GM19023 (cell line): ENCODE results near the gene SMAD9.

ENCODE experiments used
- ATAC-seq: cut with Tn5 transposase; IDR thresholded peaks from one replicate; pipeline ENCODE4 v1.9.1; 2021; ENCODE audit warnings: mild to moderate bottlenecking, moderate library complexity; ENCODE audit not compliant: unreplicated experiment

The SMAD9 gene

GRCh38 chr13:36866232-36866631 lies 53.8 kb downstream of the SMAD9 start:
- no peak for ATAC-seq

GRCh38 chr13:36865265-36865664 lies 54.8 kb downstream of the SMAD9 start:
- ATAC-seq: no peak

- ATAC-seq: no peak
Measured at GRCh38 chr13:36862722-36863121, 57.3 kb downstream of the SMAD9 start.

GRCh38 chr13:36862002-36862685 lies 57.9 kb downstream of the SMAD9 start:
- ATAC-seq: no peak

- no peak for ATAC-seq
Measured at GRCh38 chr13:36859259-36859658, 60.8 kb downstream of the SMAD9 start.

- ATAC-seq: peak; percentile 68
Measured at GRCh38 chr13:36858290-36858689, 61.7 kb downstream of the SMAD9 start.

GRCh38 chr13:36857253-36857652 lies 62.8 kb downstream of the SMAD9 start:
- no peak for ATAC-seq

- ATAC-seq: no peak
Measured at GRCh38 chr13:36850790-36851438, 69.1 kb downstream of the SMAD9 start.

GRCh38 chr13:36848199-36848982 lies 71.6 kb downstream of the SMAD9 start:
- ATAC-seq: peak; percentile 60

- no peak for ATAC-seq
Measured at GRCh38 chr13:36847606-36848005, 72.4 kb downstream of the SMAD9 start.

- ATAC-seq: no peak
Measured at GRCh38 chr13:36841391-36841790, 78.6 kb downstream of the SMAD9 start.

GRCh38 chr13:36840718-36841250 lies 79.3 kb downstream of the SMAD9 start:
- ATAC-seq: no peak

GRCh38 chr13:36839981-36840380 lies 80.1 kb downstream of the SMAD9 start:
- ATAC-seq: no peak

GRCh38 chr13:36839281-36839680 lies 80.8 kb downstream of the SMAD9 start:
- no peak for ATAC-seq

- no peak for ATAC-seq
Measured at GRCh38 chr13:36837354-36838092, 82.5 kb downstream of the SMAD9 start.

- ATAC-seq: no peak
Measured at GRCh38 chr13:36834299-36834698, 85.7 kb downstream of the SMAD9 start.

GRCh38 chr13:36831291-36831690 lies 88.7 kb downstream of the SMAD9 start:
- no peak for ATAC-seq

- ATAC-seq: no peak
Measured at GRCh38 chr13:36829753-36830152, 90.3 kb downstream of the SMAD9 start.

GRCh38 chr13:36822785-36823184 lies 97.3 kb downstream of the SMAD9 start:
- ATAC-seq: no peak

- peak; percentile 32 for ATAC-seq
Measured at GRCh38 chr13:36820222-36820621, 99.8 kb downstream of the SMAD9 start.

GRCh38 chr13:36819739-36820090 lies 100.3 kb downstream of the SMAD9 start:
- ATAC-seq: peak; percentile 24
